Right lobe of liver (tissue), 4 donors: Measurements from ENCODE around the gene KCNN3.

Experiments
- CTCF ChIP-seq, 4 donors: fragments of 200-600 bp in 3 of 4; fragments of 450-650 bp in 1 of 4; IDR thresholded peaks; one replicate each; pipeline versions ENCODE4 v1.5.1 to v1.8.0; 2016 to 2022; ENCODE audit warnings: antibody characterized with exemption in 4 of 4, mild to moderate bottlenecking in 2 of 4
- POLR2A ChIP-seq: fragments of 450-650 bp; IDR thresholded peaks from one replicate; pipeline ENCODE4 v1.6.1; 2017; ENCODE audit warnings: antibody characterized with exemption, mild to moderate bottlenecking
- donor health status: DM: no; HTN: no; CAD: no.
- donor health status: DM: no; HTN: no; CAD: no.
- donor health status: DM: no; HTN: yes; CAD: no.

GRCh38 chr1:154807048-154807591 is 63.0 kb downstream of the KCNN3 start:
- no peak for TF ChIP-seq CTCF (IDR thresholded peaks at IDR 0.05)
- TF ChIP-seq POLR2A: no peak
